Measurements from ENCODE around the gene TMEM176A.

DNA sequence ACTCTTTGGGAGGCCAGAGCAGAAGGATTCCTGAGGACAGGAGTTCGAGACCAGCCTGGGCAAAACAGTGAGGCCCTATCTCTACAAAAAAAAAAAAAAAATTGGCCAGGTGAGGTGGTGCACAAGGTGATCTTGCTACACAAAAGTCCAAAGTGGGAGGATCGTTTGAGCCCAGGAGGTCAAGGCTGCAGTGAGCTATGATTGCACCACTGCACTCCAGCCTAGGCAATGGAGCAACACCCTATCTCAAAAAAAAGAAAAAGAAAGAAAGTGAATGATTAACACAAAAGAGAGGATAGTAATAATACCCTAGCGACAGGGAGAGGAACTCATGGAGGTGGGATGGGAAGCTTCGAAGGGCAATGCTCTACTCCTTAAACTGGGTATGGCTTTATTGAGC lies 30.8 kb upstream of the TMEM176A start:
- TF ChIP-seq EP300 (IDR thresholded peaks at IDR 0.05) (no peak), CTCF (IDR thresholded peaks at IDR 0.05) (no peak), POLR2A (IDR thresholded peaks at IDR 0.05) (no peak)
